Measurements from ENCODE around the gene ABCD1. TPM values are rescaled to one million over a fixed set of nuclear protein-coding genes. Genes with fewer than 3 reads are reported as not detected.
"Not testable (repeated sequence)": the region's sequence is repeated elsewhere in the genome, so short reads cannot be mapped to it uniquely, and the experiment has no call there.

Gene ABCD1
- total and polyA plus RNA-seq, 10 donors, result 5.1 to 28.1 (median 19.6) TPM

DNA sequence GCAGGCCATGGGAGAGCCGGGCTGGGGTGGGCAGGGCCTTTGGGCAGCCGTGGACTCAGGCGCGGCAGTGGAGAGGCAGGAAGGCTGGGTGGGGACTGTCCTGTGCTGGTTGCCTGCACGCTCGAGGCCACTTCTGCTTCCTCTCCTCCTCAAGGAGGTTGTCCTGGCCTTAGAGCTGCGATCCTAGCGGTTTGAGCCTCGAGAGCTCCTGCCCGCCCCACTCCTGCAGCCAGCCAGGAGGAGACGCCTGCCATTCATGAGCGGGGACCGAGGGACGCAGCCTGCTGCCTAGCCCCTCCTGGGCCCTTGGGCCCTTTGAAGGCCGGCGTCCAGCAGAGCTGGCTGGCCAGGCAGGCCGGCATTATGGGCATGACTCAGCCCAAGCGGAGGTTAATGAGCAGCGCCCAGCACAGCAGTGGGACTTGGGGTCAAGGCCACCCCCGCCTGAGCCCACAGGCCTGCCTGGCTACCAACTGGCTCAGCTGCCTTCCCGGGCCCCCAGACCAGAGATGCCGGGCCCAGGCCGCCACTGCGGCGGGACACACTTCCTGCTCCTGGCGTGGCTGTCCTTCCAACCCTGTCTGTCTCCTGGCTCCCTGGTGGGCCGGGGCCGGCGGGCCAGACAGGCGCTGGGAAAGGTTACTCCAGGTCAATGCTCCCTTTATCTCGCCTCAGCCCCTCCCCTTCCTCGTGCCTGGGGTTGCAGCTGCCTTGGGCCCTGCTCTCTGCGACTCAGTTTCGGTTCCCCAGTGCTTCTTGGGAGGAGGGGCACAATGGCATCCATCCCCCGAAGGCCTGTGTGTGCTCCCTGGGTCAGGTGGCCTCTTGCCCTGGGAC lies 1.8 kb downstream of the ABCD1 start:
- peaks cover 0 to 3% (median 0%) of the 10 kb centered on the region in 8 donors for H3K9me3 ChIP-seq
- H3K36me3 ChIP-seq, result peaks cover 0 to 26% (median 0%) of the 10 kb centered on the region in 6 donors
- TF ChIP-seq, protein P1, sequence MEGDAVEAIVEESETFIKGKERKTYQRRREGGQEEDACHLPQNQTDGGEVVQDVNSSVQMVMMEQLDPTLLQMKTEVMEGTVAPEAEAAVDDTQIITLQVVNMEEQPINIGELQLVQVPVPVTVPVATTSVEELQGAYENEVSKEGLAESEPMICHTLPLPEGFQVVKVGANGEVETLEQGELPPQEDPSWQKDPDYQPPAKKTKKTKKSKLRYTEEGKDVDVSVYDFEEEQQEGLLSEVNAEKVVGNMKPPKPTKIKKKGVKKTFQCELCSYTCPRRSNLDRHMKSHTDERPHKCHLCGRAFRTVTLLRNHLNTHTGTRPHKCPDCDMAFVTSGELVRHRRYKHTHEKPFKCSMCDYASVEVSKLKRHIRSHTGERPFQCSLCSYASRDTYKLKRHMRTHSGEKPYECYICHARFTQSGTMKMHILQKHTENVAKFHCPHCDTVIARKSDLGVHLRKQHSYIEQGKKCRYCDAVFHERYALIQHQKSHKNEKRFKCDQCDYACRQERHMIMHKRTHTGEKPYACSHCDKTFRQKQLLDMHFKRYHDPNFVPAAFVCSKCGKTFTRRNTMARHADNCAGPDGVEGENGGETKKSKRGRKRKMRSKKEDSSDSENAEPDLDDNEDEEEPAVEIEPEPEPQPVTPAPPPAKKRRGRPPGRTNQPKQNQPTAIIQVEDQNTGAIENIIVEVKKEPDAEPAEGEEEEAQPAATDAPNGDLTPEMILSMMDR (IDR thresholded peaks at IDR 0.05 in 8 of 11, conservative IDR thresholded peaks at IDR 0.05 in 3 of 11), result no peak
- peak; percentile 54 to 72 (median 64) for TF ChIP-seq POLR2AphosphoS5 (IDR thresholded peaks at IDR 0.05)
- no peak for TF ChIP-seq POLR2A (IDR thresholded peaks at IDR 0.05)
- intact Hi-C loops (cut with DNase I; ENCODE audit: low total_unique reads), result no loop called here
- peak overlapping the region; percentile 66 to 95 (median 93) for H3K27ac ChIP-seq
- no peaks in the 10 kb centered on the region for H3K27me3 ChIP-seq (replicated peaks in 1 of 7)
- H3K4me3 ChIP-seq, result peak overlapping the region in 5 of 8 donors; percentile 28 to 88 (median 72)
- 6 to 42% (median 26%) methylated on average over 16 to 35 of the region's 35 CpGs; no CpG with 5 or more reads in 1 of the 5 donors for WGBS, 5 donors
- peaks cover 23 to 72% (median 55%) of the 10 kb centered on the region in 6 donors for H3K4me1 ChIP-seq
- DNase-seq, result peak; percentile 92

DNA sequence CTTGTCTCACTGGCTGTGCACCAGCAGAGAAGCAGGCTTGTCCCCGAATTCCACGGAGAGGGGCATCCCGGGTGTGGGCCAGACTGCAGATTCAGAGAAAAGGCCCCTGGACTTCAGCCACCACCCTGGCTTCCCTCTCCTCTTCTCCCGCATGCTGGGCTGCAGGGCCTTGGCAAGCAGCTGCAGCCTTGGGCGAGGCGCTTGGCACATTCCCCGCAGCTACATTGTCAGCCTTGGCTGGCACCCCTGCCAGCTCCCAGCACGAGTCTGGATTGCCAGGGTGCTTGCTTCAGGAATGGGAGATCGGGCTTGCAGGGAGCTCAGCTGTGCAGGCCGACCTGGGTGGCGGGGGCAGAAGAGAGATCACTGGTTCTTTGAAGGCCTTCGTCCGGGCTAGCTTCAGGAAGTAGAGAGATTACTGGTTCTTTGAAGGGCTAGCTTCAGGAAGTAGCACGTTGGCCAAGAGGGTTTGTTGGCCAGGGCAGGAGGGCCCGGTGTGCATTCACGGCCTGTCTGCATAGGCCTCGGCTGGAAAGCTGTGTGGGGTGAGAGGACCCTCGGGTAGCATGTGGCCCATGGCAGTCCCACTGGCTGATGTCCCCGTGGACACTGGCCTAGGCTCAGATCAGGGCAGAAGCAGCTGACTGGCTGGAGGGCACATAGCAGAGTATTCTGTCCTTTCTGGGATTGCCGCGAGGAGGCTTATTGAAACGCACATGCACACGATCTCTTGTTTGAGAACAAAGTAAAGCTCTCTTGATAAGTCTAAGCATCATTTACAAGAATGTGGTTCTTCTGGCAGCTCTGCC lies 2.7 kb downstream of the ABCD1 start:
- intact Hi-C loops (cut with DNase I; ENCODE audit: low total_unique reads), result no loop called here
- 24 to 65% (median 34%) methylated on average over 4 to 23 of the region's 23 CpGs for WGBS, 5 donors
- Histone ChIP-seq H3K27me3 (replicated peaks in 1 of 7) (no peaks in the 10 kb centered on the region), H3K9me3 (peaks cover 0 to 10% (median 4%) of the 10 kb centered on the region in 8 donors), H3K36me3 (peaks cover 0 to 18% (median 0%) of the 10 kb centered on the region in 6 donors), H3K27ac (peak overlapping the region; percentile 66 to 95 (median 93)), H3K4me1 (peaks cover 23 to 64% (median 47%) of the 10 kb centered on the region in 6 donors), H3K4me3 (peak overlapping the region in 4 of 8 donors; percentile 28 to 88 (median 72))
- TF ChIP-seq POLR2A (IDR thresholded peaks at IDR 0.05) (no peak), POLR2AphosphoS5 (IDR thresholded peaks at IDR 0.05) (peak in 2 of 3 donors; percentile 8 to 32)
- peak; percentile 80 for DNase-seq

DNA sequence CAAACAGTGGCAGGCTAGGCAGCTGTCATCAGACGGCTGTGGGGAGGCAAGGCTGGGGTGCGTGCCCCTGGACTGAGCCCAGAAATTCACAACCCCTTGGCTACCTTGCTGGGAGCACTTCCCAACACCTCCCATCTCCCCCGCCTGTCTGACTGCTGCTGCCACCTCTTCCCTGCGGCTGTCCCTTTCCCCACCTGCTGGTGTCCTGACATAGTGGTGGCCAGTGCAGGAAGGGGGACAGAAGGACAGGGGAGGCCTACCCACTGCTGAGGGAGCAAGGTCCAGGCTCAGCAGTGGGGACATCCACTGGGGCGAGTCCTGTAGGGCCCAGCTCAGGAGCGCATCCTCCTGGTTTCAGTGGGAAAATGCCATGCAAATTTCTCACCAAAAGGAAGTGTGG lies 3.4 kb downstream of the ABCD1 start:
- no peak overlapping the region for H3K4me3 ChIP-seq
- intact Hi-C loops (cut with DNase I; ENCODE audit: low total_unique reads), result no loop called here
- no peaks in the 10 kb centered on the region for H3K27me3 ChIP-seq (replicated peaks in 1 of 7)
- peaks cover 23 to 56% (median 40%) of the 10 kb centered on the region in 6 donors for H3K4me1 ChIP-seq
- TF ChIP-seq POLR2A (IDR thresholded peaks at IDR 0.05) (no peak), POLR2AphosphoS5 (IDR thresholded peaks at IDR 0.05) (no peak)
- TF ChIP-seq, protein P1 (IDR thresholded peaks at IDR 0.05 in 8 of 11, conservative IDR thresholded peaks at IDR 0.05 in 3 of 11), result no peak
- H3K36me3 ChIP-seq, result peaks cover 0 to 18% (median 0%) of the 10 kb centered on the region in 6 donors
- 75 to 97% (median 88%) methylated on average over 6 of the region's 6 CpGs for WGBS, 5 donors
- H3K9me3 ChIP-seq, result peaks cover 0 to 14% (median 4%) of the 10 kb centered on the region in 8 donors
- DNase-seq, result peak; percentile 75
- H3K27ac ChIP-seq, result peak overlapping the region in 6 of 8 donors; percentile 66 to 95 (median 94)

DNA sequence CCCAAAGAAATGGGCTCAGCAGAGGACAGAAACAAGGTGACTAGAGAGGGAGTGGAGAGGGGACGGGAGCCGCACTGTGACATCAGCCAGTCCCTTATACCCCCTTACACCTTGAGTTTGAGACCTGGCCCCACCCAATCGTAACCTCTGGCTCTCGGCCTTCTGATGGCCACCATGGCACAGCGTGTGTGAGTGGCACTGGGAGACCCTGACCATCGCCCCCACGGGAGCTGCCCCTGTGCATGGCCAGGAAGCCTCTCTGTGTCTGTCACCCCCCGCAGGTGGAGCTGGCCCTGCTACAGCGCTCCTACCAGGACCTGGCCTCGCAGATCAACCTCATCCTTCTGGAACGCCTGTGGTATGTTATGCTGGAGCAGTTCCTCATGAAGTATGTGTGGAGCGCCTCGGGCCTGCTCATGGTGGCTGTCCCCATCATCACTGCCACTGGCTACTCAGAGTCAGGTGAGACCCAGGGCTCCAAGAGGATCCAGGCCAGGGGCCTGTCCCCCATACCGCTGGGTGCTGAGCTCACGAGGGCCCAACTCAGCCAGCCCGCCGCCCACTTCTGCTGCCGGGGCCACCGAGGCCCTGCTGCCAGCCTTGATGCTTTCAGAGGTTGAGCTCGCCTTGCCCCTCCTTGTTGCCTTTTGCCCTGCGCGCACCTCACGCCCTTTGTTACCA lies 4.4 kb downstream of the ABCD1 start:
- 93 to 97% (median 95%) methylated on average over 7 to 23 of the region's 23 CpGs for WGBS, 5 donors
- H3K4me3 ChIP-seq, result no peak overlapping the region
- no peaks in the 10 kb centered on the region for H3K27me3 ChIP-seq (replicated peaks in 1 of 7)
- peaks cover 0 to 24% (median 0%) of the 10 kb centered on the region in 6 donors for H3K36me3 ChIP-seq
- H3K9me3 ChIP-seq, result peaks cover 0 to 14% (median 4%) of the 10 kb centered on the region in 8 donors
- peaks cover 23 to 54% (median 37%) of the 10 kb centered on the region in 6 donors for H3K4me1 ChIP-seq
- H3K27ac ChIP-seq, result peak overlapping the region in 1 of 8 donors; percentile 94
- DNase-seq, result peak; percentile 71
- intact Hi-C loops (cut with DNase I; ENCODE audit: low total_unique reads), result no loop called here
- TF ChIP-seq, protein P1 (IDR thresholded peaks at IDR 0.05 in 8 of 11, conservative IDR thresholded peaks at IDR 0.05 in 3 of 11), result no peak
- TF ChIP-seq POLR2AphosphoS5 (IDR thresholded peaks at IDR 0.05), result no peak
- no peak for TF ChIP-seq POLR2A (IDR thresholded peaks at IDR 0.05)

DNA sequence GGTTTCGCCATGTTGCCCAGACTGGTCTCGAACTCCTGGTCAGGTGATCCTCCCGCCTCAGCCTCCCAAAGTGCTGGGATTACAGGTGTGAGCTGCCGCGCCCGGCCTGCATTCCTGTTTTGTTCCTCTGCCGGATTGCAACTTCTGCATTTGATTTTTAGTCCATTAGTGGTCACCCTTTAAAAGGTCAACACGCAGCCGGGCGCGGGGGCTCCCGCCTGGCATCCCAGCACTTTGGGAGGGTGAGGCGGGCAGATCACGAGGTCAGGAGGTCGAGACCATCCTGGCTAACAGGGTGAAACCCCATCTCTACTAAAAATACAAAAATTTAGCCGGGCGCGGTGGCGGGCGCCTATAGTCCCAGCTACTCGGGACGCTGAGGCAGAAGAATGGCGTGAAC lies 5.5 kb downstream of the ABCD1 start:
- intact Hi-C loops (cut with DNase I; ENCODE audit: low total_unique reads); H3K27me3 ChIP-seq (replicated peaks in 1 of 7); H3K4me3 ChIP-seq: not testable (repeated sequence)
- peaks cover 23 to 51% (median 35%) of the 10 kb centered on the region in 6 donors for H3K4me1 ChIP-seq
- 92 to 95% (median 94%) methylated on average over 22 to 23 of the region's 23 CpGs for WGBS, 5 donors
- peak; percentile 49 for DNase-seq
- H3K9me3 ChIP-seq, result peaks cover 0 to 14% (median 4%) of the 10 kb centered on the region in 8 donors
- H3K36me3 ChIP-seq, result peaks cover 0 to 24% (median 0%) of the 10 kb centered on the region in 6 donors
- peak overlapping the region in 1 of 8 donors; percentile 66 for H3K27ac ChIP-seq
